GM18499 (cell line): Measurements from ENCODE around the gene ELAVL3.

ENCODE experiments used
- ATAC-seq: cut with Tn5 transposase; IDR thresholded peaks from one replicate; pipeline ENCODE4 v1.9.1; 2021; ENCODE audit warnings: moderate number of reproducible peaks; ENCODE audit not compliant: insufficient read depth, unreplicated experiment

ELAVL3 gene

DNA sequence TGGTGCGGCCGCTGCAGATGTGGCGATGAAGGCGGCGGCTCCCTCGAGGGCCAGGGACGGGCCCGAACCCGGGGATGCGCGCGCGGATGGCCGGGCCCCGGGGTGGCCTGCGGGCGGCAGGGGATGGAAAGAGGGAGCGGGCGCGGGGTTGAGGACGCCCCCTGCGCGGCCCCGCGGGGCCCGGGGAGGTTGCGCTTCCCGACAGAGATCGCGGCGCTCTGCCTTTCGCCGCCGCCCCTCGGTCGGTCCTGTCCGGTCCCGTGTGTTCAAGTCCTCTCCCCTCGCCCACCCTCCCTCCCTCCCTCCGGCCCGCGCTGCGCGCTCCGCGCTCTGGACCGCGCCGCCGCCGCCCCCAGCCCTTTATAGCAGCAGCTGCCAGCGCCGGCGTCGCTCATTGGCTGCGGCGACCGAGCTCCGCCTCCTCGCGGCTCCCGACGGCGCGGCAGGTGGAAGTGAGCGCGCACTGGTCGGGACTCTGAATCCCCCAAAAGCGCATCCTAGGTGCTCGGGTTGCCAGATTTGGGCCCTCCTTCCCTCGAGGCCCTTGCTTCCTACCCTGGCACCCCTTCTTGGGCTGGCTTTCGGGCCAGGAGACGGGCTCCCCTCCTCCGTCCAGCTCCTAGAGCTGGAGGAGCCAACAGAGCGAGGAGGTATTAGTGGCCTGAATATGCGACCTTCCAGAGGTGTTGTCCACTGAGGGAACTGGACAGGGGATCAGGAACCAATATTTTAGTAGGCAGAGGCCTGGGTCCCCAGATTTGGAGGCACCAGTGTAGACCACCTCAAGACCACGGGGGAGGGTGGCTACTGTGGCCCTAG lies at the start of gene ELAVL3:
ELAVL3 (minus strand) TSS at position 332 of the 819 bp plus-strand sequence. CDS start 438 bp downstream, outside the sequence.
- no peak for ATAC-seq

DNA sequence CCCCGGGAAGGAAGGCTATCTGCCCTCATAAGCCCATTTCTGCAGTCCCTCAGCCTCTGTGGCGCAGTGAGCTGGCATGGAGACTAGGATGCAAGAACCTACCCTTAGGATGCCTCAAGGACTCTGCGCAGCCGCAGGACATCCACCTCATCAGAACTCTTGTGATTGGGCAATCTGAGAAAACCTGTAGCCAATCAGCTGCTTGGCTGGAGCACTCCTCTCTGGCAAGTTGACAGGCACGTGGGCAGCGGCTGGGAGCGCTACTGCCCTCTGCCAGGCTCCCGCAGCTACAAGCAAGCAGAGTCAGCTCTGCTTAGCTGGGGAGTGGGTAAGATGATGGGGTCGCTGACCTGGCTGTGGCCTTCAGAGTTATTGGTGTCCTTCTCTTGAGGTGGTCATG lies 49.6 kb upstream of the ELAVL3 start:
- ATAC-seq, result no peak

DNA sequence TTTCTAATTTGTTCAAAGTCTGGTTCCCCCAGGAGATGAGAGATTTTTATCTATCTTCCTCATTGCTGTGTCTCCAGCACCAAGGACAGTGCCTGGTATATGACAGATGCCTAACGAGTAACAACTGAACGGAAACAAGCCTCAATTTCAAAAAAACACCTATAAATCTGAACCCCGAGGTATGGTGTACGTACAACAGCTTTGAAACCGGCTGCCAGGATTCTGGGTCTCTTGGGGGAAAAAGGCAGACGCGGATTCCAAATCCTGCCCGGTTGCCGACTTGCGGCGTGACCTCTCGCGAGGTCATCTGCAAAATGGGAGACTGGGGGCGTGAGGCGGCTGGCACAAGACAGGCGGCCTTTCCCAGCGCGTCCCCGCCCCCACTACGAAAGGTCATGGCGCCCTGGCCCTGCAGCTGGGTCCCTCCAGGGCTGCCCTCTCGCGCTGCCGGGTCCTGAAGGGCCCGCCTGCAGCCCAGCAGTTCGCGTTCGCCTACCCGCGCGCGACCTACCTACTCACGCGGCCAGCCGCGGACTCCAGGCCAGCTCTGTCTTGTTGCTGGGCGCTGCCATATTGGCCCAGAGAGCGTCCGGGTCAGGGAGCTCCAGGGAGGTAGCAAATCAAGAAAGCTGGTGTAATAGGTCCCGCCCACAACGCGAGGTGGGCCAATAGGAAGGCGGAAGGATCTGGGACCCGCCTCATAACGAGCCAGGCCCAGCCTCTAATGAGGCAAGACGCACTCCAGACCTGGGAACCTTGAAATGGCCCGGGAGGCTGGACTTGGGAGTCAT lies 47.9 kb upstream of the ELAVL3 start, which contains the start of gene ECSIT:
ECSIT (minus strand) TSS at position 584 of the 791 bp plus-strand sequence. CDS start 9,964 bp downstream, outside the sequence.
- ATAC-seq, result no peak

DNA sequence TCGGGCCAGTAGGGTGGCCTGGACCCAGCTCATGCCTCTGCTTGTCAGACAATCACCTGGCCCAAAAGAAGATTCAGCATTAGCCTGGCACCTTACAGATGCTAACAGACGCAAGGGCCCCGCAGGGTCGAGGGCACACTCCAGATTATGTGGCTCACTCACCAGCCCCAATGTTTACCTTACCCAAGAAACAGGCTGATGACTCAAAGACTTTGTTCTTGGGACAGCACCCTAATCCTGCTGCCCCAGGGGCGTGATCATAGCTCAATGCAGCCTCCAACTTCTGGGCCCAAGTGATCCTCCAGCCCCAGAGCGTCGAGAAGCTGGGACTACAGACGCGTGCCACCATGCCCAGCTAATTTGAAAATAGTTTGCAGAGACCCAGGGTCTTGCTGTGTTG lies 38.3 kb upstream of the ELAVL3 start:
- no peak for ATAC-seq

DNA sequence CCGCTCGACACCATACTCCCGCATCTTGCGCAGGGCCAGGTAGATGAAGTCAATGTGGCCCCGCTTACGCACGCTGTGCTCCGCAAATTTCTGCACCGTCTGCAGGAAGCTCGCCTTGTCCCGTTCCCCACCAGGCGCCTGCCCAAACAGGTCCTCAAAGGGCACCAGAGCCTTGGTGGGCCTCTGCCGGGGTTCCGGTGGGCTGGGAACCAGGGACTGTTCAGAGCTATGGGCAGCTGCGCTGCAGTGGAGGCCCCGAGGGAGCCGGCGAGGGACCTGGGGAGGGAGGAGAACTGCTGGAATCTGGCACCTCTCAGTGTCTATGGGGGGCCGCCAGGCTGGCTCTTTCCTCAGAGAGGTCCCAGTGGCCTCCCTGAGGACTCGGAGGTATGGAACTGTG lies 33.1 kb upstream of the ELAVL3 start:
- ATAC-seq, result no peak

DNA sequence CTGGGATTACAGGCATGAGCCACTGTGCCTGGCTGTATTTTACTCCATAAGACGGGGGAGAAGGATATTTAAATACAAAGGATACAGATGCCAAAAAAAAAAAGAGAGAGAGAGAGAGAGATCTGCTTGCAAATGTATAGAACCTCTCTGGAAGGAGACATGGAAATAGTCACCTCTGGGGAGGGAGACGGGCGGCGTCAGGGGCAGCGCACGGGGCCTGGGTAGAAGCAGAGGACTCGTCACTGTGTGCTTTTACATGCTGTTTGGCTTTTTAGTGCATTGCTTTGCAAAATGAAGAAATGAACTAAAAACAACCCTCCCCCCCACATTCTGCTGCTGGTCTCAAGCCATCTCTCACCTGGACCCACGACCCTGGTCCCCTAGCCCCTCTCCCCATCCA lies 29.6 kb upstream of the ELAVL3 start:
- ATAC-seq, result no peak

DNA sequence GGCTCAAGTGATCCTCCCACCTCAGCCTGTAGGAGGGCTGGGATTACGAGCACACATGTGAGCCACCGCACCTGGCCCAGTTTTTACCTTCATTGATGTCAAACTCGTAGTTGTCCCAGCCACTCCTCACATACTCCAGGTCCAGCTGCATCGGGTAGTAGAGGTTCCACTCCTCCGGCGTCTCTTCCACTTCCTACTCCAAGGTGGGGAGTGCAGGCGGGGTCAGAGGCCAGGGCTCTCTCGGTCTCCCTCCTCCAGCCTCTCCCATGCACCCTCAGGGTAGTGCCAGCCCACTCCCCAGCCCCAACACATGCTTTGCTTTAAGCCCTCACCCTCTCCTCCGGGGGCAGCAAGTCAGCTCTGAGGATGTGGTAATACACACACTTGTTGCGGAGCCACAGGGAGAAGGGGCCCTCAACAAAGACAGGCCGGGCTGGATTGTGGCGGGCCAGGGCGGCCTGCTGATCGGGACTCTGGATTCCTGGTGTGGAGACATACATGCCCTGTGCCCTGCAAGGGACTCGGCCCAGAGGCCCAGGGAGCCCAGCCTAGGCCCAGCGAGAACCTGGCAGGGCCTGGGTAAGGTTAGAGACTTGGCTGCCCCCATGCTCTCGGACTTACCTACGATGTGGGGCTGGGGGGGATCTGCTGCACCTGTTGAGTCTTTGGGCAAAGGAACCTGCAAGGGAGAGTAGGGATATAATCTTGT lies 26.7 kb upstream of the ELAVL3 start:
- no peak for ATAC-seq

DNA sequence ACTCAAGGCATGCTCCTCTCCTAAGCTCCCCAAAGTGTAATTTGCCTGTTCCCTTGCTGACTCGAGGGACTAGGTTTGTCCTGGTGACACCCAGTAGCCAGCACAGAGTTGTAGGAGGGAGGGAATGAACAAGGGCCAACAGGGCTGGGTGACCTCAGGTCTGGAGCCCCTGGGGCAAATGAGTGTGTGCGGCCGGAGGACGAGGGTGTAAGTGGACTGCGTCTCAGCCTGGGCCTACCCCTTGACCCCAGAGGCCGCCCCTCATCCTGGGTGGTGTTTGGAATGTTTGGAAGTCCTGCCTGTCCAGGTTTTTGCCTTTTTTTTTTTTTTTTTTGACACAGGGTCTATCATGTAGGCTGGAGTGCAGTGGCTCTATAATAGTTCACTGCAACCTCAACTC lies 26.1 kb upstream of the ELAVL3 start:
- no peak for ATAC-seq

DNA sequence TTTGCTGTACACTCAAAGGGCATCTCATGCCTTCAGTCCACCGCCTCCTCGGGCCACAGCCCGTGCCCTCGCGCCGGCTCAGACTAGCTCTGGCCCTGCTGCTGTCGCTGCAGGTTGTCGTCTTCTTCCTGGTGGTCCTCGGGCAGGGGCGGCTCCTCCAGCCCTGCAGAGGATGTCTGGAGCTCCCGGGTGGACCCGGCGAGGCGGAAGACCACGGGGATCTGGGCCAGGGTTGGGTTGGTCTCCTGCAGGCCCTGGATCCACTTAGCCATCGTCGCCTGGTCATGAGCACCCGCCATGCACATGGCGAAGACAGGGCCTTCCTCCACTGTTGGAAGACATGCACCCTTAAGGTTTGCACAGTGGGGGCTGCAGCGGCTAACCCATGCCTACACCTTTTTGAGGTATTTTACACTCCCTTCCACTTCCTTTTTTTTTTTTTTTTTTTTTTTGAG lies 25.3 kb upstream of the ELAVL3 start:
- peak; percentile 33 for ATAC-seq

DNA sequence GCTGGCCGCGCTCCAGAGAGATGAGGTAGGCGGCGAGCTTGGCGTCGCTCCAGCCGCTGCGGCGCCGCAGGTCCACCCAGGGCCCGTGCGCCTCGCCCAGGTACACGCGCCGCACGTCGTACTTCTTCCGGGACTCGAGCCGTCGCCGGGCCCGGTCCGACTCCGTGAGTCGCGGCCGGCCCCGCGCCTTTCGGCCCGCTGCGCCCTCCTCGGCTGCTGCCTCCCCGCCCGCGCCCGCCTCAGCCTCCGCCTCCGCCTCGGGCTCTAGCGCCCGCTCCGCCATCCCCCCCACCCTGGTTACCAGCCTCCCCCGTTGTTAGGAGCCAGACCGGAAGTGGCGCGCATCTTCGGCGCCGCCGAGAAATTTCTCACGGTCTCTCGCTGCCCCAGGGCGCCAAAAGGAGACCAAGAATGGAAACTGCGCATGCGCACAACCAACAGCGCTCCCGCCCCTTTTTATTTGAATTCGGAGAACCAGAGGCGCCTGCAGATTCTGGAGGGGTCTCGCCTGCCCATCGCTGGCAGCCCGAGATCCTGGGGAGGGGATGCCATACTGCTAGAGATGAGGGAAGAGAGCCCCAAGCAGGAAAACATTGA lies 24.8 kb upstream of the ELAVL3 start, which contains the start of gene ZNF653:
ZNF653 (minus strand) TSS at position 336 of the 597 bp plus-strand sequence; CDS start at position 283, 53 bp downstream.
- ATAC-seq, result peak; percentile 29

DNA sequence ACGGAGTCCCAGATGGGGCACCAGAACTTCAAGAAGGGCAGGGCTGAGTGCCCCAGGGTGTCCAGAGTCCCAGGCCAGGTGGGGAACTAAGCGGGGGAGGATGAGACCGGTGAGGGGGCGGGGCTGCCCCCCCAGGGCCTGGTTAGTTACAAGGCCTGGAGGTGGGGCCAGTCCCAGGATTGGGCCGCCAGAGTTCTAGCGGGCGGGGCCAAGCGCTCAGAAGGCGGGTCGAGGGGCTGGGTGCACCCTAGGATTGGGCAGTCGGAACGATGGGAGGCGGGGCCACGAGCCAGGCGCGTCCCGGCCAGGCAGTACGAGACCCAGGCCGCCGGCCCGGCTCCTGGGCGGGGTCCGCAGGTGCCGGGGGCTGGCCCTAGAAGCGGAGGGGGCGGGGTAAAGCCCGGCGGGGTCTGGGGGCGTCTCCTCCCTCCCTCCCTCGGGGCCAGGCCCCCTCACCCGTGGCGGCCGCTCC lies 24.2 kb upstream of the ELAVL3 start:
- ATAC-seq, result peak; percentile 62

DNA sequence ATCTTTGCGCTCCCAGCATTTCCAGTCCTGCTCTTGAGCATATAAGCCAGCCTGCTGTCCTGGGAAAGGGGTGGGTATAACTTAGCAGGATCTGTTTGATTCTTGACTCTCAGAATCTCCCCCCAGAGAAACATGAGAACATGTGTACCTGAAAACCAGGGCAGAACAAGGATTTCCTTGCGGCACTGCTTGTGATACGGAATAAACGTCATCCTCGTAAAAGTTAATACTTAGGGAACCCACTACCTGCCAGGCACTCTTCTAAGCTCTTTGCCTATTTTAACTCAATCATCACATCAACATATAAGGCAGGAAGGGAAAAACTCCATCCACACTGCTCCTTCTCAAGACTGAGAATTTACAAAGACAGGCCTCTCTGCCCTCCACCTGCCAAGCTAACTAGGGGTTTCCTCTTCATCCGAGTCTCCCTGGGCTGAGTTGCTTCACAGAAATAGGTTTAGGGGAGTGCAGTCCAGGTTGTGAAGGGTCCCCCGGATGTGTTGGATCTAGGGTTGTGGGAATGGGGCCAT lies 23.7 kb upstream of the ELAVL3 start:
- no peak for ATAC-seq

DNA sequence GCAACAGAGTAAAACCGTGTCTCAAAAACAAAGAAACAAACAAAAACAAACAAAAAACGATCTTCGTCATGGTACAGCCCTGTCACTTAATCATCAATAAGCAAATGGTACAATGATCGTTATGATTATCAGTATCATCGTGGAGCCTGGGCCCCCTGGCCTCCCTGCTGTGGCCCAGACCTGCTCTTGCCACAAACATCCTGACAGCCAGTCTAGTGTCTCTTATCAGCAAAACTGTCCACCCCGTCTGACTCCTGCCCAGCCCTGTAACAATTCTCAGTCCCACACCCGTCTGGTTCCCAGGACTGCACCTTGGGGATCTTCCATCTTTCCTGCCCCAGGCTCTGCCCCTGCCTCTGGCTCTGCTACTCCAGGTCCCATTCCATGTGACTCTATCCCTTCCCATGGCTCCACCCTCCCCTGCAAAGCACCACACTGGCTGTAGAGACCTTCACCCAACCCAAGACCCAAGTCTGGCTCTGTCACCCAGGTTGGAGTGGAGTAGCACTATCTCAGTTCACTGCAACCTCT lies 19.1 kb upstream of the ELAVL3 start:
- ATAC-seq, result no peak

DNA sequence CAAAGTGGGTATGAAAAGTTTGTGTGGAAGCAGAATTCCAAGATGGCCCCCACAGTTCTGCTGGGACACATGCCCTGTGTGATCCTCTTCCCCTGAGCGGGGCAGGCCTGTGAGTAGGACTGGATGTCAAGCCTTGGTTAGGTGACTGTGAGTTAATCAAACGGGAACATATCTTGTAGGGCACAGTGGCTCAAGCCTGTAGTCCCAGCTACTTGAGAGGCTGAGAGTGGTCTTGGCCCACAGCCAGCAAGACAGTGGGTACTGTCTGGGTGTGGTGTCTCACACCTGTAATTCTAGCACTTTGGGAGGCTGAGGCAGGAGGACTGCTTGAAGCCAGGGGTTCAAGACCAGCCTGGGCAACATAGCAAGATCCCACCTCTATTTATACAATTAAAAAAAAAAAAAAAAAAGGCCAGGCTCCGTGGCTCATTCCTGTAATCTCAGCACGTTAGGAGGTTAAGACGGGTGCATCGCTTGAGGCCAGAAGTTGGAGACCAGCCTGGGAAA lies 18.4 kb upstream of the ELAVL3 start:
- no peak for ATAC-seq

DNA sequence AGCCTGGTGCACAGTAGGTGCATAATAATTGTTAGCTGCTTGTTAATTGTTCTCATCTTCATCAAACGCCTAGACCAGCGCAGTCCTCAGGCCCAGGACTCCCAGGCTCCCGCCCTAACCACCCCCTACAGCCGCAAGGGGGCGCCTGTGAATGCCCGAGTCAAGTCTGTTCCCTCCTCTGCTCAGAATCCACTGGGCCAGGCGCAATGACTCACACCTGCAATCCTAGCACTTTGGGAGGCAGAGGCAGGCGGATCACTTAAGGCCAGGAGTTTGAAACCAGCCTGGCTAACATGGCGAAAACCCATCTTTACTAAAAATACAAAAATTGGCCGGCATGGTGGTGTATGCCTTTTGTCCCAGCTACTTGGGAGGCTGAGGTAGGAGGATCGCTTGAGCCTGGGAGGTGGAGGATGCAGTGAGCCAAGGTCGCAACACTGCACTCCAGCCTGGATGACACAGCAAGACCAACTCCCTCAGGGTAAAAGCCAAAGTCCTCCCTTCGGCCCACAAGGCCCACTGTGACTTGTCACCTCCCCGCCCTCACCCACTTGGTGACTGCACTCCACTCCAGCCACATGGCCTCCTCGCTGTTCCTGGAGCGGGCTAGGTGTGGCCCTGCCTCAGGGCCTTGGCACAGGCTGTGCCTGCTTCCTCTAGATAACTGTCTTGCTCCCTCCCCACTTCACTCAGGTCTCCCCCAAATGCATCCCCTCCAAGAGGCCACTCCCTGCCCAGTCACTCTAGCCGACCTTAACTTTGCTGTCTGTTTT lies 15.7 kb upstream of the ELAVL3 start:
- ATAC-seq, result no peak

DNA sequence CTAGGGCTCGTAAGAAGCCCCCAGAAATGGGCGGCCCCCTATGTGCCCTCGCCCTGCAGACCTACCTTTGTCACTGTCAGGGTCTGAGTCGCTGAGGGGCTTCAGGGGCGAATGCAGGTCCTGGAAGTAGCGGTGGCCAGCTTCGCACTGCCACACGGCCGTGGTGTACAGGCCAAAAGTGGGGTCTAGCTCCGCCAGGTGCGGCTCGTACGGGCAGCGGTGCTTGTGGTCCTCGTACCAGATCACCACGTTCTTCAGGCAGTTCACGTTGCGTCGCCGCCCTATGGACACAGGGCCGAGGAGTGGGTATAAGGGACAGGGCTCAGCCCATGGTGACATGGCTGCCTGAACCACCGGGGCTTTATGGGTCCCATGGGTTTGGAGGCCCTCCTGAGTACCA lies 15.0 kb upstream of the ELAVL3 start:
- no peak for ATAC-seq

DNA sequence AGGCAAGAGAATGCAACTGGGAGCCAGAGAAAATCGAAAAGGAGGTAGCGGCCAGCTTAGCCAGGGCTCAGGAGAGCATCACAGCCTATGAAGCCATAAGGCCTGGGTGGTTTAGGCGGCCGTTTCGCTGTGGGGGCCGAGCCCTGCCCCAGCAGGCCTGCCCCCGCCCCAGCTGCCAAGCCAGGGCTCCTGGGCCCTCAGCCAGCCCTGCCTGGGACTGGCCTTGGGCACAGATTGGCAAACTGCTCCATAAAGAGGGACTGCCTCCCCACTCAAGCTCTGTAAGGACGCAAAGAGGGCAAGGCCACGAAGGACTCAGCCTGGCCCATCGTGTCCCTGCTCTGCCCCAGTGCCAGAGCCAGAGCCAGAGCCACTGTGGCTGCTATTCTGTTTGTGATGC lies 14.6 kb upstream of the ELAVL3 start:
- no peak for ATAC-seq

DNA sequence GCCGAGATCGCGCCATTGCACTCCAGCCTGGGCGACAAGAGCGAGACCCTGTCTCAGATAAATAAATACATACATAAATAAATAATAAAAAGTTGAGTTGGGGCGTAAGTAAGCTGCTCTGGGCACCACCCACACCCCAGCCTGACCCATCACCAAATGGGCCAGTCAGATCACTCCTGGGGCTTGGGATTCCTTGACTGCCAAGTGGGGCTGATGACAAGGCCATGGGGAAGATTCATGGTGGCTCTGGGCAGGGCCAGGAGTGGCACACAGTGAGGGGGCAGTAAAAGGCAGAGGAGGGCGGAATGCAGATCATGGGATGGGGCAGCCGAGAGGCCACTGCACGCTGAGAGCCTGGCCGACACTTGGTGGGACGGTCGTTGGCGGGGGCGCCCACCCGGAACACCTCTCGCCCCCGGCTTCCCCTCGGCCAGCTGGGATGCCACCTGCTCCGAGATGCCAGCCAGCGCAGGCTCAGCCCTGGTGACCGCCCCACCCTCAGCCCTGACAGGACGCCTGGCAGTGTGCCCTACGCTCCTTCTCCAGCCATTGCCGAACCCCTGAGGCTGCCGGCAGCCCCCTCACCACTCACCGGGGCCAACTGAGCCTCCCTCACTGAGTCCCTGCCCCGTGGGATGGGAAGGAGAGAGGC lies 13.9 kb upstream of the ELAVL3 start:
- ATAC-seq, result no peak
